Liver (tissue), 9 donors: Measurements from ENCODE around the gene COL27A1. TPM values are rescaled to one million over a fixed set of nuclear protein-coding genes. Genes with fewer than 3 reads are reported as not detected.

ENCODE experiments used
- DNase-seq: peaks from one replicate; pipeline ENCODE4 v3.0.0-alpha.2; 2017; ENCODE audit warnings: low spot score
- H3K27ac ChIP-seq, 2 donors: one replicate each; pipeline ENCODE4 v1.7.0; 2013; ENCODE audit warnings: inconsistent platforms in 2 of 2, low read length in 2 of 2, control low read depth in 1 of 2, low read depth in 1 of 2, mild to moderate bottlenecking in 1 of 2
- H3K27me3 ChIP-seq, 4 donors: one replicate each; pipeline versions ENCODE4 v1.6.1 to v1.7.0; 2013; ENCODE audit warnings: low read length in 3 of 4, inconsistent platforms in 1 of 4, mild to moderate bottlenecking in 1 of 4, moderate library complexity in 1 of 4; ENCODE audit not compliant: control insufficient read depth in 4 of 4, insufficient read depth in 4 of 4
- H3K36me3 ChIP-seq, 4 donors: one replicate each; pipeline versions ENCODE4 v1.6.1 to v1.7.0; 2013; ENCODE audit warnings: low read length in 3 of 4, mild to moderate bottlenecking in 3 of 4, low read depth in 1 of 4, moderate library complexity in 1 of 4; ENCODE audit not compliant: control insufficient read depth in 4 of 4, insufficient read depth in 3 of 4
- H3K4me1 ChIP-seq, 4 donors: one replicate each; pipeline versions ENCODE4 v1.6.1 to v1.7.0; 2013; ENCODE audit warnings: low read length in 3 of 4, mild to moderate bottlenecking in 3 of 4, moderate library complexity in 1 of 4; ENCODE audit not compliant: control insufficient read depth in 4 of 4, insufficient read depth in 4 of 4
- H3K4me3 ChIP-seq, 3 donors: one replicate each; pipeline versions ENCODE4 v1.6.1 to v1.7.0; 2013; ENCODE audit warnings: low read length in 3 of 3, control low read depth in 1 of 3, low read depth in 1 of 3, mild to moderate bottlenecking in 1 of 3
- H3K9ac ChIP-seq, 2 donors: one replicate each; pipeline ENCODE4 v1.7.0; 2013; ENCODE audit warnings: low read length in 2 of 2, mild to moderate bottlenecking in 2 of 2, moderate library complexity in 2 of 2, control low read depth in 1 of 2, low read depth in 1 of 2
- H3K9me3 ChIP-seq, 4 donors: one replicate each; pipeline versions ENCODE4 v1.6.1 to v1.7.0; 2013; ENCODE audit warnings: low read length in 3 of 4; ENCODE audit not compliant: control insufficient read depth in 4 of 4
- EGR1 ChIP-seq, 2 donors: IDR thresholded peaks; 2 replicates each; pipeline ENCODE4 v1.6.1; 2016 to 2018; ENCODE audit warnings: antibody characterized with exemption in 2 of 2, low read depth in 2 of 2
- FOXA2 ChIP-seq: IDR thresholded peaks from 2 replicates; pipeline ENCODE4 v1.6.1; 2016; ENCODE audit warnings: antibody characterized with exemption
- GABPA ChIP-seq, 2 donors: IDR thresholded peaks in 1 of 2; conservative IDR thresholded peaks in 1 of 2; 2 replicates each; pipeline ENCODE4 v1.6.1; 2016; ENCODE audit warnings: antibody characterized with exemption in 2 of 2, mild to moderate bottlenecking in 1 of 2, moderate library complexity in 1 of 2
- HNF4A ChIP-seq, 2 donors: conservative IDR thresholded peaks; 2 replicates each; pipeline ENCODE4 v1.6.1; 2016; ENCODE audit warnings: antibody characterized with exemption in 2 of 2, mild to moderate bottlenecking in 2 of 2
- HNF4G ChIP-seq: IDR thresholded peaks from 2 replicates; pipeline ENCODE4 v1.6.1; 2016; ENCODE audit warnings: antibody characterized with exemption
- JUND ChIP-seq, 2 donors: IDR thresholded peaks; 2 replicates each; pipeline ENCODE4 v1.6.1; 2016; ENCODE audit warnings: antibody characterized with exemption in 2 of 2
- NR2F2 ChIP-seq: IDR thresholded peaks from 2 replicates; pipeline ENCODE4 v1.6.1; 2016; ENCODE audit warnings: antibody characterized with exemption
- REST ChIP-seq: IDR thresholded peaks from 2 replicates; pipeline ENCODE4 v1.6.1; 2016; ENCODE audit warnings: antibody characterized with exemption, mild to moderate bottlenecking
- RXRA ChIP-seq, 2 donors: IDR thresholded peaks; 2 replicates each; pipeline ENCODE4 v1.6.1; 2017 to 2018; ENCODE audit warnings: antibody characterized with exemption in 2 of 2, mild to moderate bottlenecking in 1 of 2
- TAF1 ChIP-seq: conservative IDR thresholded peaks from 2 replicates; pipeline ENCODE4 v1.6.1; 2016; ENCODE audit warnings: antibody characterized with exemption, mild to moderate bottlenecking
- YY1 ChIP-seq: IDR thresholded peaks from 2 replicates; pipeline ENCODE4 v1.6.1; 2016; ENCODE audit warnings: antibody characterized with exemption, mild to moderate bottlenecking
- ZBTB33 ChIP-seq: IDR thresholded peaks from 2 replicates; pipeline ENCODE4 v1.6.1; 2016; ENCODE audit warnings: antibody characterized with exemption
- WGBS: extraction: QIAGEN DNeasy Blood & Tissue Kit; methylation state at CpG from one replicate; pipeline ENCODE4 v1.1.7; 2013; 5-methylcytosine and 5-hydroxymethylcytosine counted together
- polyA plus RNA-seq, 2 donors: library from polyadenylated mRNA; stranded (reverse) in 1 of 2; unstranded in 1 of 2; fragments of 200-250 nt in 1 of 2; fragments of >200 nt in 1 of 2; fragmentation: Nextera tagmentation in 1 of 2; extraction: Ambion mirVana in 1 of 2; gene quantifications; one replicate each; pipeline versions ENCODE4 v1.2.1 to v1.2.3, GENCODE V29; 2013 to 2015
- total RNA-seq, 2 donors: library from RNA; depleted of rRNA; stranded (reverse); fragments of >200 nt; gene quantifications; one replicate each; pipeline ENCODE4 v1.2.3, GENCODE V29; 2014
- TF ChIP-seq, protein P1 (sequence below): fragments of 150-350 bp; IDR thresholded peaks from 2 replicates; pipeline ENCODE4 v1.5.1; 2017; ENCODE audit warnings: improper control_type of control experiment, low read depth, low read length; ENCODE audit not compliant: missing input control
- donor health status: healthy.
- donor health status: healthy.
- donor health status: healthy.
- donor health status: healthy.
- donor health status: healthy.

The COL27A1 gene
- total and polyA plus RNA-seq, 4 donors: 7.0 to 20.4 (median 12.0) TPM

DNA sequence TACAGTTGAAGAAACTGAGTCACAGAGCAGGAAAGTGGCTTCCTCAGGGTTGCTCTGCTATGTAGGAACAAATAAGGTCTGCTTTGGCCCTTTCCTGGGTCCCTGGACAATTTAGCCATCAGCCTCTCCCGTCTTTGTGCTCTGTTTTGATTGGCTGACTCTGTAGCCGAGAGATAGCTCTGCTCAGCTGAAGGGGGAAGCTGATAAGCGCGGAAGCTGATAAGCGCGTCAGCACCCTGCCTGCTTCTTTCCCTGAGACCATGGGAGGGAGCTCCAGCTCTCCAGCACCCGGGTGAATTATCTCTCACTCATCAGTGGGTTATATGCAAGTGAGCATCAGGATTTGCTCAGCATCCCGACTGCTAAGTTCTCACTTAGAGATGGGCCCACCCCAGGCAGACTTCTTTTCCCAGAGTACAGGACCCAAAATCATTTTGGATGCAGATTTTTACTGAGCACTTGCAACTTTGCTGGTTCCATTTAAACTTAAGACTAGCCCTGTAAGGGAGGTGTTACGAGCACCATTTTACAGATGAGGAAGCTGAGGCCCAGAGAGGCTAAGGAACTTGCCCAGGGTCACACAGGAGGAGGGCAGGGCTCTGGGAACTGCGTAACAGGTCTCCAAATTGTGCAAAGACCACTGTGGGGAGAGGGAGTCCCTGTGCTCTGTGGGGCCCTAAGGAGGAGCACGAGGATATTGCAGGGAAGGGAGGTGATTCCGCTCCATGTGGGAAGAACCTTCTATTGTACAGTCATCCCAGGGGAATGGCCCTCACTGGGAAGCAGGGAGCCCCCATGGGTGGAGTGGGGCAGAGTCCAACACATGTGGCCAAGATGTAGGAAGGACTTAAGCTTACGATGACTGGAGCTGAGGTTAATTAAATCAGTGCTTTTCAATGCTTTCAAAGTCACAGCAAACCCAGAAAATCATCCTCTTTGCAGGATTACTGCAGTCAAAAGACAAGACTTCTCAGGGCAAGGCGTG, 83.8 kb downstream of the COL27A1 start:
- Histone ChIP-seq H3K36me3 (peaks cover 1 to 10% (median 5%) of the 10 kb centered on the region in 4 donors), H3K9ac (peak overlapping the region in 1 of 2 donors; percentile 15), H3K27ac (peak overlapping the region; percentile 69 to 71), H3K9me3 (no peaks in the 10 kb centered on the region), H3K4me1 (peaks cover 0 to 25% (median 17%) of the 10 kb centered on the region in 4 donors), H3K27me3 (no peaks in the 10 kb centered on the region), H3K4me3 (no peak overlapping the region)
- DNase-seq: no peak
- TF ChIP-seq JUND (IDR thresholded peaks at IDR 0.05) (peak in 1 of 2 donors; percentile 9), EGR1 (IDR thresholded peaks at IDR 0.05; ENCODE audit: low read depth in 2 of 2) (peak in 1 of 2 donors; percentile 10), YY1 (no peak)
- 64% methylated on average over 14 of the region's 14 CpGs for WGBS

GRCh38 chr9:114240216-114240615, 84.9 kb downstream of the COL27A1 start:
- Histone ChIP-seq H3K9ac (no peak overlapping the region), H3K4me1 (peaks cover 0 to 25% (median 17%) of the 10 kb centered on the region in 4 donors), H3K36me3 (peaks cover 1 to 10% (median 5%) of the 10 kb centered on the region in 4 donors), H3K9me3 (no peaks in the 10 kb centered on the region), H3K27ac (no peak overlapping the region), H3K27me3 (no peaks in the 10 kb centered on the region), H3K4me3 (no peak overlapping the region)
- TF ChIP-seq ZBTB33 (no peak), GABPA (IDR thresholded peaks at IDR 0.05 in 1 of 2, conservative IDR thresholded peaks at IDR 0.05 in 1 of 2) (no peak), NR2F2 (no peak), FOXA2 (no peak), YY1 (no peak), HNF4A (conservative IDR thresholded peaks at IDR 0.05) (no peak), JUND (IDR thresholded peaks at IDR 0.05) (no peak), TAF1 (no peak), HNF4G (no peak), REST (no peak), RXRA (IDR thresholded peaks at IDR 0.05) (no peak)
- TF ChIP-seq, protein P1, sequence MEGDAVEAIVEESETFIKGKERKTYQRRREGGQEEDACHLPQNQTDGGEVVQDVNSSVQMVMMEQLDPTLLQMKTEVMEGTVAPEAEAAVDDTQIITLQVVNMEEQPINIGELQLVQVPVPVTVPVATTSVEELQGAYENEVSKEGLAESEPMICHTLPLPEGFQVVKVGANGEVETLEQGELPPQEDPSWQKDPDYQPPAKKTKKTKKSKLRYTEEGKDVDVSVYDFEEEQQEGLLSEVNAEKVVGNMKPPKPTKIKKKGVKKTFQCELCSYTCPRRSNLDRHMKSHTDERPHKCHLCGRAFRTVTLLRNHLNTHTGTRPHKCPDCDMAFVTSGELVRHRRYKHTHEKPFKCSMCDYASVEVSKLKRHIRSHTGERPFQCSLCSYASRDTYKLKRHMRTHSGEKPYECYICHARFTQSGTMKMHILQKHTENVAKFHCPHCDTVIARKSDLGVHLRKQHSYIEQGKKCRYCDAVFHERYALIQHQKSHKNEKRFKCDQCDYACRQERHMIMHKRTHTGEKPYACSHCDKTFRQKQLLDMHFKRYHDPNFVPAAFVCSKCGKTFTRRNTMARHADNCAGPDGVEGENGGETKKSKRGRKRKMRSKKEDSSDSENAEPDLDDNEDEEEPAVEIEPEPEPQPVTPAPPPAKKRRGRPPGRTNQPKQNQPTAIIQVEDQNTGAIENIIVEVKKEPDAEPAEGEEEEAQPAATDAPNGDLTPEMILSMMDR: no peak
- WGBS: 92% methylated on average over 8 of the region's 8 CpGs
- DNase-seq: no peak
